Esophagus muscularis mucosa (tissue), 4 donors: ENCODE data around the gene AP3D1. TPM values are rescaled to one million over a fixed set of nuclear protein-coding genes. Genes with fewer than 3 reads are reported as not detected.

Source experiments
- DNase-seq: peaks from one replicate; pipeline ENCODE4 v3.0.0-alpha.2; 2017; ENCODE audit errors: extremely low spot score
- H3K27ac ChIP-seq, 4 donors: fragments of 200-600 bp; sonication (generic); replicated peaks in 1 of 4; 1 replicate in 3 of 4; 2 replicates in 1 of 4; pipeline ENCODE4 v1.5.1; 2016 to 2019; ENCODE audit warnings: mild to moderate bottlenecking in 1 of 4
- H3K27me3 ChIP-seq, 4 donors: fragments of 200-600 bp; sonication (generic); one replicate each; pipeline versions ENCODE4 v1.5.1 to v1.6.0; 2016 to 2019
- H3K36me3 ChIP-seq, 4 donors: fragments of 200-600 bp; sonication (generic); one replicate each; pipeline ENCODE4 v1.5.1; 2016 to 2019
- H3K4me1 ChIP-seq, 4 donors: fragments of 200-600 bp; sonication (generic); one replicate each; pipeline ENCODE4 v1.5.1; 2016 to 2019
- H3K4me3 ChIP-seq, 4 donors: fragments of 200-600 bp; sonication (generic); 1 replicate in 2 of 4; 2 replicates in 2 of 4; pipeline ENCODE4 v1.5.1; 2016 to 2019; ENCODE audit warnings: mild to moderate bottlenecking in 4 of 4, moderate library complexity in 1 of 4
- H3K9me3 ChIP-seq, 4 donors: fragments of 200-600 bp; sonication (generic); 1 replicate in 3 of 4; 2 replicates in 1 of 4; pipeline ENCODE4 v1.5.1; 2016 to 2019
- EP300 ChIP-seq: sonication (generic); formaldehyde crosslinking; IDR thresholded peaks from one replicate; pipeline ENCODE4 v1.6.1; 2017; ENCODE audit warnings: antibody characterized with exemption
- POLR2A ChIP-seq: fragments of 450-650 bp; IDR thresholded peaks from one replicate; pipeline ENCODE4 v1.6.1; 2017; ENCODE audit warnings: antibody characterized with exemption, moderate library complexity, mild to moderate bottlenecking, low read depth
- POLR2AphosphoS5 ChIP-seq, 2 donors: sonication (generic); formaldehyde crosslinking; IDR thresholded peaks; one replicate each; pipeline ENCODE4 v1.6.1; 2017; ENCODE audit warnings: antibody characterized with exemption in 2 of 2
- WGBS: methylation state at CpG from one replicate; pipeline ENCODE4 v1.1.5; 2018; 5-methylcytosine and 5-hydroxymethylcytosine counted together
- intact Hi-C: fragments of 100-400 bp; cut with DNase I; formaldehyde crosslinking; loops from one replicate; pipeline ENCODE4 v1.15.1; 2023
- total RNA-seq, 4 donors: library from RNA; depleted of rRNA; stranded (reverse); fragments of >200 nt; gene quantifications; one replicate each; pipeline versions ENCODE4 v1.1.0 to v1.2.1, GENCODE V29; 2016
- TF ChIP-seq, protein P1 (sequence below), 3 experiments: fragments of 200-600 bp in 2 of 3; fragments of 450-650 bp in 1 of 3; sonication (generic) in 2 of 3; IDR thresholded peaks; one replicate each; pipeline ENCODE4 v1.5.1; 2017 to 2019; ENCODE audit warnings: antibody characterized with exemption in 3 of 3, mild to moderate bottlenecking in 2 of 3, moderate library complexity in 1 of 3

The AP3D1 gene
- total RNA-seq, 4 donors from 2014 or later, result 76.0 to 156 (median 93.7) TPM

DNA sequence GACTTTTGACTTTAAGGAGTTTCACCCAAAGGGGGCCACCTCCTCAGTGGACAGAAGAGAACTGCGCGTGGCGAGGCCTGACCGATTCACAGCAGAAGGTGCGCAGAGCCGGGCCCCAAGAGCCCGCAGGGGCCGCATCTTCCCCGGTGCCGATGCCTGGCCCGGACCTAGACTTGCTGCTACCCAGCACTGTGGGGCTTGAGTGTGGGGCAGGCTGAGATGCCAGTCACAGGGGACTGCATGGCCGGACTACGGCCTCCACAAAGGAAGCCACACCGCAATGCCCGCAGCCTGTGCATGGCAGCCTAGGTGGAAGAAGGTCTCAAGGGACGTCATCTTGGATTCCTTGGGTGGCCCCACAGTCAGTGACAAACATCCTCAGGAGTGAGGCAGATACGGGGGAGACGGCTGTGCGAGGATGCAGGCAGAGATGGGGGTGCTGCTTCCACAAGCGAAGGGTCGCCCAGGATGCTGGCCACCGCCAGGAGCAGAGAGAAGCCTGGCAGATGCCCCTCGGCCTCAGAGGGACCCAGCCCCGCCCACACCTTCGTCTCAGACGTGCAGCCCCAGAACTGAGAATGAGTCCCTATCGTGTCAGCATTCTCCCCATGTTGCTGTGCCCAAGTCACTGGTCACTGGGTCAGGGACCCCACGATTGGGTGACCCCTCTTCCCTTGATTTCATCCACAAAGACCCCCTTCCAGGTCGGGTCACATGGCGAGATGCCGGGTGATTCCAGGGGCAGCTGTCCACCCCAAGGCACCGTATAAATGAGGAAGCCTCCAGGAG is 72.1 kb downstream of the AP3D1 start:
- no peak overlapping the region for H3K27ac ChIP-seq
- TF ChIP-seq POLR2AphosphoS5 (IDR thresholded peaks at IDR 0.05) (no peak), POLR2A (no peak), EP300 (no peak)
- TF ChIP-seq, protein P1, sequence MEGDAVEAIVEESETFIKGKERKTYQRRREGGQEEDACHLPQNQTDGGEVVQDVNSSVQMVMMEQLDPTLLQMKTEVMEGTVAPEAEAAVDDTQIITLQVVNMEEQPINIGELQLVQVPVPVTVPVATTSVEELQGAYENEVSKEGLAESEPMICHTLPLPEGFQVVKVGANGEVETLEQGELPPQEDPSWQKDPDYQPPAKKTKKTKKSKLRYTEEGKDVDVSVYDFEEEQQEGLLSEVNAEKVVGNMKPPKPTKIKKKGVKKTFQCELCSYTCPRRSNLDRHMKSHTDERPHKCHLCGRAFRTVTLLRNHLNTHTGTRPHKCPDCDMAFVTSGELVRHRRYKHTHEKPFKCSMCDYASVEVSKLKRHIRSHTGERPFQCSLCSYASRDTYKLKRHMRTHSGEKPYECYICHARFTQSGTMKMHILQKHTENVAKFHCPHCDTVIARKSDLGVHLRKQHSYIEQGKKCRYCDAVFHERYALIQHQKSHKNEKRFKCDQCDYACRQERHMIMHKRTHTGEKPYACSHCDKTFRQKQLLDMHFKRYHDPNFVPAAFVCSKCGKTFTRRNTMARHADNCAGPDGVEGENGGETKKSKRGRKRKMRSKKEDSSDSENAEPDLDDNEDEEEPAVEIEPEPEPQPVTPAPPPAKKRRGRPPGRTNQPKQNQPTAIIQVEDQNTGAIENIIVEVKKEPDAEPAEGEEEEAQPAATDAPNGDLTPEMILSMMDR (IDR thresholded peaks at IDR 0.05), result no peak
- no peak for DNase-seq

DNA sequence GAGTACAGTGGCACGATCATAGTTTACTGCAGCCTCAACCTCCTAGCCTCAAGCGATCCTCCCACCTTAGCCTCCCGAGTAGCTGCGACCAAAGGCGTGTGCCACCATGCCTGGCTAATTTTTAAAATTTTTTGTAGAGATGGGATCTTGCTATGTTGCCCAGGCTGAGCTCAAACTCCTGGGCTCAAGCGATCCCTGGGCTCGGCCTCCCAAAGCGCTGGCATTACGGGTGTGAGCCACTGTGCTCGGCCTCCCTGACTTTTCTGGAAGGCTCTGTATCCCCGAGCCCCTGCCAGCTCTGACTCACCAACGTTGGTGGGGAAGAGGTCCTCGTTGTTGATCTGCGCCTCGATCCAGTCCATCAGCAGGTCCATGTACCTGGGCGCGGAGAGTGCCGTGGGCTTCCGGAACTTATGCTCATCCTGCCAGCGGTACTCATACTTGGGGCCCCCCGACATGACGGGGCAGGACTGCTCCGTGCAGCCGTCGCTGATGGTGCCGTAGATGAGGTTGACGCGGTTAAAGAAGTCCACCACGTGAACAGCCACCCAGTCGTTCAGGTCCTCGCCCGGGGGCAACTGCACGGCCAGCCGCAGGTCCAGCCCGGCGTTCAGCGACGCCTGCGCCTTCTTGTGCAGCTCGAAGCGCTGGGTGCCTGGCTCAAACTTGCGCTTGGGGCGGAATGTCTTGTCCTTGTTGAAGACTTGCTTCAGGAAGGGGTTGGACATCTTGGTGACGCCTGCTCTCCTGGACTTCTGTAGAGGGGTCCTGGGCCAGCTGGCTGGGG is 73.3 kb downstream of the AP3D1 start:
- no peaks in the 10 kb centered on the region for H3K27me3 ChIP-seq
- no peak overlapping the region for H3K4me3 ChIP-seq
- intact Hi-C loops, result no loop called here
- peaks cover under 1 to 41% (median 35%) of the 10 kb centered on the region in 4 donors for H3K4me1 ChIP-seq
- no peak for DNase-seq
- WGBS, result 91% methylated on average over 26 of the region's 44 CpGs
- TF ChIP-seq POLR2AphosphoS5 (IDR thresholded peaks at IDR 0.05), result no peak
- no peak for TF ChIP-seq POLR2A
- TF ChIP-seq, protein P1 (IDR thresholded peaks at IDR 0.05), result no peak
- TF ChIP-seq EP300, result no peak
- no peak overlapping the region for H3K27ac ChIP-seq
- H3K9me3 ChIP-seq, result no peaks in the 10 kb centered on the region
- H3K36me3 ChIP-seq, result peaks cover 56 to 99% (median 85%) of the 10 kb centered on the region in 4 donors

More for the DNA sequence above, 72.1 kb downstream of the AP3D1 start:
- WGBS, result 86% methylated on average over 26 of the region's 32 CpGs
- Histone ChIP-seq H3K9me3 (no peaks in the 10 kb centered on the region), H3K4me3 (no peak overlapping the region), H3K4me1 (peaks cover 8 to 51% (median 43%) of the 10 kb centered on the region in 4 donors), H3K36me3 (peaks cover 46 to 98% (median 84%) of the 10 kb centered on the region in 4 donors), H3K27me3 (no peaks in the 10 kb centered on the region)
- intact Hi-C loops, result no loop called here

- H3K9me3 ChIP-seq, result no peaks in the 10 kb centered on the region
- DNase-seq, result no peak
- intact Hi-C loops, result no loop called here
- 87% methylated on average over 7 of the region's 7 CpGs for WGBS
- H3K36me3 ChIP-seq, result peaks cover 62 to 99% (median 87%) of the 10 kb centered on the region in 4 donors
- TF ChIP-seq EP300 (no peak), POLR2A (no peak), POLR2AphosphoS5 (IDR thresholded peaks at IDR 0.05) (no peak)
- TF ChIP-seq, protein P1 (IDR thresholded peaks at IDR 0.05), result no peak
- no peaks in the 10 kb centered on the region for H3K27me3 ChIP-seq
- H3K4me1 ChIP-seq, result peaks cover 0 to 35% (median 29%) of the 10 kb centered on the region in 4 donors
- H3K27ac ChIP-seq, result no peak overlapping the region
- H3K4me3 ChIP-seq, result no peak overlapping the region
Observed at GRCh38 chr19:2077398-2077797, 74.0 kb downstream of the AP3D1 start.

- Histone ChIP-seq H3K27ac (no peak overlapping the region), H3K27me3 (no peaks in the 10 kb centered on the region), H3K9me3 (no peaks in the 10 kb centered on the region), H3K4me1 (peaks cover 0 to 27% (median 22%) of the 10 kb centered on the region in 4 donors), H3K4me3 (no peak overlapping the region), H3K36me3 (peaks cover 68 to 100% (median 91%) of the 10 kb centered on the region in 4 donors)
- 99% methylated on average over 16 of the region's 32 CpGs for WGBS
- DNase-seq, result no peak
- TF ChIP-seq EP300 (no peak), POLR2A (no peak), POLR2AphosphoS5 (IDR thresholded peaks at IDR 0.05) (no peak)
- TF ChIP-seq, protein P1 (IDR thresholded peaks at IDR 0.05), result no peak
- intact Hi-C loops, result no loop called here
Observed at GRCh38 chr19:2076526-2076944, 74.8 kb downstream of the AP3D1 start.
